GM21528 (cell line): ENCODE data around the gene PTPRU.

Experiments used
- ATAC-seq: cut with Tn5 transposase; IDR thresholded peaks from one replicate; pipeline ENCODE4 v1.9.1; 2021; ENCODE audit warnings: mild to moderate bottlenecking, moderate library complexity; ENCODE audit not compliant: unreplicated experiment, low FRiP score

Gene PTPRU

DNA sequence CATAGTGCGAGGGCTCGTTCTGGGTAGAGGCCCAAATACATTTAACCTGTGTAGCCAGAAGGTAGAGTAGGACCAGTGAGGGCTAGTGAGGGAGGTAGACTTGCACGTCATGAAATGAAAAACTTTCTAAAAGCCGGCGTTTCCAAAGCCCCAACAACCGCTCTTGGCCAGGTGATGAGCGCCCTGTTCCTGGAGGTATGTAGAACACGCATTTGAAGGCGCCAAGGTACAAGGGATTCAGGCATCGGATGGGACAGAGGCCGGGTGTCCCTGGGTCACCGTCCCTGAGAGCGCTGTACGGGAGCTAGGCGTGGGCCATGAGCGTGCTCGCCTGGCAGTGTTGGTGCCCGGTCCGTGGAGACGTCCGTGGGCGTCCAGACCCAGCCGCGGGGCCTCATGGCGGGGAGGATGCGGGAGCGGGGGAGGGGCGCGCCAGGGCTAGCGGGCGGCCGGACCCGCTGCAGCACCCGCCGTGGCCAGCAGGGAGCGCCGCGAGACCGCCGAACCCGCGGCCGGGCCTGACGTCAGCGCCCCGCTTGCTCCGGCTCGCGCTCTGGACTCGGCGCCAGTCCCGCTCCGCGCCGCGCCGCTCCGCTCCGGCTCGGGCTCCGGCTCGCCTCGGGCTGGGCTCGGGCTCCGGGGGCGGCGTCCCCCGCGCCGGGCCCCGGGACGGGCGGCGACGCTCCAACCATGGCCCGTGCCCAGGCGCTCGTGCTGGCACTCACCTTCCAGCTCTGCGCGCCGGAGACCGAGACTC, at the start of gene PTPRU:
TSS of gene PTPRU (plus strand) at position 568 of the 757 bp plus-strand sequence. CDS start at position 691, 123 bp downstream.
- no peak for ATAC-seq

DNA sequence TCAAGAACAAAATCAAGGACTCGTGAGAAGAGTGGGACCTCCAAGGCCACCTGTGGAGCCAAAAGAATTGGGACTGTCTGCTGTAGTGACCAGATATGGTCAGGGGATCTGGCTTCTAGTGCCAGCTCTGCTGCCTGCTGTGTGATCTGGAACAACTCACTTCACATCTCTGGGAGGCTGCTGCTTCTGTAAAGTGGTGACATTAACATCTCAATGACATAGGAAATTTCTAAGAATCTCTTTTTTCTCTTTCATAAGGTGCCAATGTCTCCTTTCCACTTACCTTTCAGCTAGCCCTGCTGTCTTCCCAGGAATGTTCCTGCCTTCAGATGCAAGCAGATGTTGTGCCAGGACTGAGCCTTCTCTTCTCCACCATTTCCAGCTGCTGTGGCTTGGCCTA, 49.6 kb upstream of the PTPRU start:
- ATAC-seq, result no peak

DNA sequence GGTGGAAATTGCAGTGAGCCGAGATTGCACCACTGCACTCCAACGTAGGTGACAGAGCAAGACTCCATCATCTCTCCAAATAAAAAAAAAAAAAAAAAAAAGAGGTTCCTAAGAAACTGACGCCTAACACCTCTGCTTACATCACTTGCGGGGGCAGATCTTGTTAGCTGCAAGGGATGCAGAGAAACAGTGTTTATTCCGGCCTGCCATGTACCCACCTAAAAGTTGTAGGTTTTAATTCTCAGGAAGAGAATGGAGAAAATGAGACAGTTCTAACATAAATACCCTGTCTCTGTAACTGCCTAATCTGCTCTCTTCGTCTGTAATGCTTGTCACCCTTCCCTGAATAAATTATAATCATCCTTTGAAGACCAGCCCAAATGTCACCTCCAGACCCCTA, 45.6 kb upstream of the PTPRU start:
- no peak for ATAC-seq

DNA sequence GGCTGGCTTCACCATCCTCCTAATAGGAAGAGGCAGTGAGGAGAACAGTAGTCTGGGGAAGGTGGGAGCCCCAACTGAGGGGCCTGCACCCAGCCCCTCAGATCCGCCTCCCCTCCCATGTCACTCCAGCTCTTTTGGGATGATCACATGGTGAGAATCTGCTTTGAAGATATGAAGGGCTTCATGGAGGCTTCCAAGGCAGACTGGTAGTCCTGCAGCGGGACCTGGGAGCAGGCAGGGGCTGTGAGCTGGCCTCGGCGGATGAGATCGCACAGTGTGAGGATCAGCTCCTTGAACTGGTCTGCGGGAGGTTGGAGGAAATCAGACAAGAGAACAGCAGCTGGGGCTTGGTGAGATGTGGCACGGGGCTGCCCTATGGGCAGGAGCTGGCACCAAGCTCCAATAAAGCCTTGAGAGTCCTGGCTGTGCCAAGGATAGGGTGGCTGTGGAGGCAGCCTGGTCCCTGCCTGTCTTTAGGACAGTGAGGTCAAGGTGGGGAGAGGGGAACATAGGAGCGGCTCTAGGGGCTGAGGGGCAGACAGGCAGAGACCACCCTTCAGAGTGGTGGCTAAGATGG, 42.4 kb upstream of the PTPRU start:
- ATAC-seq, result no peak

DNA sequence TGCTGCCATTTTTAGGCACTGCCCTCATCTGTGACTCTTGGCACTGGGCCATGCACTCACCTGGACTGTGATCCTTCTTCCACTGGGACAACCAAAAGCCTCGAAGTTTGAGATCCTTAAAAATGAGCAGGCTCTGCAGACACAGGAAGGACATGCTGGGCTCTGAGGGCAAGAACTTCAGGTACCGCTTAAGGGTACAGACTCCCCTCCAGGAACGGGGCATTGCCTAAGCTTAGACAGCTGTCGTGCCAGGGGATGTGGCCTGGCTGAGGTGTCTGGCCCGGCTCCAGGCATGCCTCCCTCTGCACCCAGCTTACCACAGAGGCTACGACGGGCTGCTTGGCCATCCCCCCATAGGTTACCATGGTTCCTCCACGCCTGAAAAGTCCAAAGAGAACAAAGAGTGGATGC, 40.4 kb upstream of the PTPRU start:
- no peak for ATAC-seq

DNA sequence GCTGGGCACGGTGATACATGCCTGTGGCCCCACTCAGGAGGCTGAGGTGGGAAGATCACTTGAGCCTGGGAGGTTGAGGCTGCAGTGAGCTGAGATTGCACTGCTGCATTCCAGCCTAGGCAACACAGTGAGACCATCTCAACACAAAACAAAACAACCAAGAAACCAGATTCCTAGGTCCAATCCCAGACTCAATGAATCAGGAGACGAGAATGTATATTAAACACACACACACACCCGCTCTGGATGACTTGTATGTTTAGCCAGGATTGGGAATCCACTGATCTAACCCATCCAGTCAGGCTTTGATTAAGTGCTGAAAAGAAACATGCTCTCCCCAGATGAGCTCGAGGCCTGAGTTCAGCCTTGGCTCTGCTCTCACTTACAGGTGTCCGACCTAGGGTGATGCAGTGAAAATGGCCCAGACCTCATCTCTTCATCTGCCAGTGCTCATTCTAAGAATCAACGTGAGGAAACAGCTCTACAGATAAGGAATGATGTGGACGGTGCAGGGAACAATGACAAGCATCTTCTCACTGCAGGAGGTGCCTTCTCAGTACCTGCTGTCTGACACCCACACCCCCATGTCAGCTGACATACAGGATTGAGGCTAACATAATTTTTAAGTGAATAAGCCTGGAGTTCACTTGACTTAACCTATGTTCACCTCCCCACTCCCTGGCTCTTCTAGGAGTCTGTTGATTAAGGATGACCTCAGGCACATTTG, 39.3 kb upstream of the PTPRU start:
- ATAC-seq, result no peak

DNA sequence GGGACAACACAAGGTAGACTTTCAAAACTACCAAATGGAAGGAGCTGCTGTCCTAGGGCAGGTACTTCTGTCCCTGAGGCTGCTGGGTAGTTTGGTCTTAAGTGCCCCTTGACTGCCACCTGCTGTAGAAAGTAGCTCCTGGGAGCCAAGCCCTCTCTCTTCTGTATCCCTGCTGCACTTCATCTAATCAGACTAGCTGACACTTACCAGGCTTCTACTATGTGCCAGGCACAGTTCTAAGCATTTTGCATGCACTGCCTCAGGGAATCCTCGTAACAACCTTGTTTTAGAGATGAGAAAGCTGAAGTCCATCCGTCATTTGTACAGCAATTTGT, 38.8 kb upstream of the PTPRU start:
- no peak for ATAC-seq

DNA sequence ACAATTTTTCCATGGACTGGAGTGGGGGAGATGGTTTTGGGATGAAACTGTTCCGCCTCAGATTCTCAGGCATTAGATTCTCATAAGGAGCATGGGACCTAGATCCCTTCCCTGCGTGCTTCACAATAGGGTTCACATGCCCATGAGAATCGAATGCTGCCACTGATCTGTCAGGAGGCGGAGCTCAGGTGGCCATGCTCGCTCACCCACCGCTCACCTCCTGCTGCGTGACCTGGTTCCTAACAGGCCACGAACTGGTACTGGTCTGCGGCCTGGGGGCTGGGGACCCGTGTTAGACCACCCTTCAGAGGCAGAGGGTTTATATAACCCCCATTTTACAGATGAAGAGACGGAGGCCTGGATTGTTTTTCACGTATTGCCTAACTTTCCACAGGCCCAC, 38.3 kb upstream of the PTPRU start:
- ATAC-seq, result no peak

DNA sequence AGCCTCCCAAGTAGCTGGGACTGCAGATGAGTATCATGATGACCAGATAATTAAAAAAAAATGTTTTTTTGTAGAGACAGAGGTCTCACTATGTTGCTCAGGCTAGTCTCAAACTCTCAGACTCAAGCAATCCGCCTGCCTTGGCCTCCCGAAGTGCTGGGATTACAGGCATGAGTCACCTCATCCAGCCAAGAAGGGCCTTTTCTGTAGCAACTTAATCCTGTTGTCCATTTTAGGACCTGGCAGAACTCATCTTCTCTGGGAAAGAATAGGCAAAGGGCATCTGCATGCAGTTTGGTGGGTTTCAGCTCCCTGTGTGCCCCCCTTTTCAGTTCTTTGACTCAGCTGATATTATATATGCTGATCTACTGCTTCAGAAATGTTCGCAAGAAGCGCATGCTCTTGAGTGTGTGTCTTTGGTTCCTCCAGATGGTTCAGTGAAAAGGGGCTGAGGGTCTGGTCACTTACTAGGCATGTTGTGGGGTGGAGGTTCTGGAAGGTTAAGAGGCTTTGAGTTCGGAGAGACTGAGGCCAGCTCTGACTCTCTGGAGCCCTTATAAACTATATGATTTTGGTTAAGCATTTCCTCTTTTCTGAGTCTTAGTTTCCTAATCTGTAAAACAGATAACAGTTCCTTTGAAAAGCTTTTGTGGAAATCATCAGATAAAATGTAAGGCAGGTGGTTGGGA, 35.3 kb upstream of the PTPRU start:
- ATAC-seq, result no peak

DNA sequence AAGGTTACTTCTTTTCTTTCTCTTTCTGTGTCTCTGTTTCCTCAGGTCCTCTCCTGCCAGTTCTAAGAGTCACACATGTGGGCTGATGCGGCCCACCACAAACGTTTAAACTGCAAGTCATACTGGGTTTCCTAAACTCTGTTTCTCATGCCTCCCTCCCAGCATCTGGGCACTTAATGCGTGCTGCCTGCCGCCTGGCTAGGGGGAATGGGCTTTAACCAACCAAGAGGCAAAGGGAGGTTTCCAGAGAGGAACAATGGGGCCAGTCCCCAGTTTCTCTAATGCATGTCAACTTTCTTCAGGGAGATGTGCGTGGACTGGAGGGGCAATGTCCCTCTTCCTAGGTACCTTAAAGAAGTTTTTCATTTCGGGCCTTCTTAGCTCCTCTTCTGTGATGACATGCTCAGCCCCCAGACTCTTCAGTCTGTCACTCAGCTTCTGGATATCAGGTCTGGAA, 34.7 kb upstream of the PTPRU start:
- ATAC-seq, result no peak

DNA sequence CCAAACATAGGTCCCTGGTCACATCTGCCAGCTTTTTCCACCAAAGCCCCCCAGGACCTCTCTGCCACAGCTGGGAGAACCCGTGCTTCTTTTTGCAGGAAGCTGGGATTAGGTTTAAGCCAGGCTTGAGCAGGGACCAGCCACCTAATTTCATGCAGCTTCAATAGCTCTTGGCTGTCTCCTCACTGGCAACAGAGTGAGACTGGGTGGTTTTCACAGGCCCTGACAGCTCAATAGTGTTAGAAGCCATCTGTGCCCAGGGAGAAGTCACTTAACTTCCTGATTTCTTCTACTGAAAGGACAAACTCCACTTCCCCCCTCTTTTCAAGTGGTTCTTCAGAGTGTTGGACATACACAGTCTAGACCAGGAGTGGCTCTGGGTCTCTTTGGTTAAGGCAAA, 34.3 kb upstream of the PTPRU start:
- ATAC-seq, result no peak

DNA sequence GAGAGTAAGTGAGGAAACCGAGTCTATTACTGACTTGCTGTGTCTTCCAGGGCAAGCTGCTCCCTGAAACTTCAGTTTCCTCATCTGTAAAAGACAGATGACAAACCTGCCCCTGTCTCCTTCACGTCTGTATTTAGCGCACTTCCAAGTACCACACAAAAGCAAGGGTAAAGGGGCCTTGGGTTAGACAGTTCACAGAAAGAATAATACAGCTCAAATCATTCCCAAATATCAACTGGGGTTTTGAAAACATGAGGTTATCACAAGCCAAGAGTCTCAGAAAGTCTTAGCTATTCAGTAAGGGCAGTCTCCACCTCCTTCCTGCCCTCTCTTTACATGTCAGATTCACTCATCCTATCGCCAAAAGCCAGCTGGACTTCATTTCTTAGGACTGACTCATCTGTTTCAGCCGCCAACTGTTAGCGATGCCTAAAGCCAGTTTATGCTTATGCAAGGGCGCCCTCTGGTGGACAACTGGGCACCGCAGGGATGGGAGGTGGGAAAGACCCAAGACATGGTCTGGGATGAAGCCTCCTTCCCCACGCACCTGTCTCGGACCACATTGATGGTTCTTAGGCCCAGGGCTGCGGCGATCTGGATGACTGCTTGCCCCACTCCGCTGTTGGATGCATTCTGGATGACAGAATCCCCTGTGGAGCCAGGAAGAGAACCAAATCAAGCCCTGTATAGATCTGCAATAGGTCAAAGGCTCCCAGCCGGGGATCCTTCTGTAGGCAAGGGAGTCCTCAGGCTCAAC, 33.6 kb upstream of the PTPRU start:
- ATAC-seq, result no peak

DNA sequence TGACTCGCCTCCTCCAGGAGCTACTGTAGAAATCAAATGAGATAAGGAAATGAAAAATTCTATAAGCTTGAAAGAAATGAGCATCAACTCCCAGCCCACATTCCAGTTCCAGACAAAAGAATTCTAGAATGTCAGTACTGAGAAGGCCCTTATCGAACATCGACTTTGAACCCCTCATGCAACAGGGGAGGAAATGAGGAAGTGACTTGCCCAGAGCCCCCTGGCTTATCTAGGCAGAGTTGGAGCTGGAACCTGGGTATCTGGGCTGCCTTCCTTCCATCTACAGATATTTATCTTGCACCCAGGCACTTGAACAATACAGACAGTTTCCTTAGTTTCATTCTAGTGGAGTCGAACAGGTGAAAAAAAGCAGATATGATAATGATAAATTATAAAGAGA, 27.9 kb upstream of the PTPRU start:
- no peak for ATAC-seq

DNA sequence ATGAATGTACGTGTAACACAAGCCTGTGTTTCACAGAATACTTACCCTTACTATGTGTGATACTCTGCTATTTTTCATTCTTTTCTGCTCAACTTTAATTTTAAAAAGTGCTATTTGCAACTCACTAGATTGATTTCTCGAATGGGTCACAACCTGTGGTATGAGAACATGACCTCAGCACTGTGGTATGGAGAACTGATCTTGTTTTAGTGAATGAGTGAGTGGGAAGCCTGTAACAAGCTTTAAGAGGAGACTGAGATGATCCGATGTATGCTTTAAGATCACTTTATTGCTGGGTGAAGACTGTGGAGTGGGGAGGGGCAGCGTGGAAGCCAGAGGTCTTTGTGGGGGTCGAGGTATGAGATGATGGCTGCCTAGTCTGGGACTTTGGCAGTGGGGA, 27.1 kb upstream of the PTPRU start:
- ATAC-seq, result no peak

DNA sequence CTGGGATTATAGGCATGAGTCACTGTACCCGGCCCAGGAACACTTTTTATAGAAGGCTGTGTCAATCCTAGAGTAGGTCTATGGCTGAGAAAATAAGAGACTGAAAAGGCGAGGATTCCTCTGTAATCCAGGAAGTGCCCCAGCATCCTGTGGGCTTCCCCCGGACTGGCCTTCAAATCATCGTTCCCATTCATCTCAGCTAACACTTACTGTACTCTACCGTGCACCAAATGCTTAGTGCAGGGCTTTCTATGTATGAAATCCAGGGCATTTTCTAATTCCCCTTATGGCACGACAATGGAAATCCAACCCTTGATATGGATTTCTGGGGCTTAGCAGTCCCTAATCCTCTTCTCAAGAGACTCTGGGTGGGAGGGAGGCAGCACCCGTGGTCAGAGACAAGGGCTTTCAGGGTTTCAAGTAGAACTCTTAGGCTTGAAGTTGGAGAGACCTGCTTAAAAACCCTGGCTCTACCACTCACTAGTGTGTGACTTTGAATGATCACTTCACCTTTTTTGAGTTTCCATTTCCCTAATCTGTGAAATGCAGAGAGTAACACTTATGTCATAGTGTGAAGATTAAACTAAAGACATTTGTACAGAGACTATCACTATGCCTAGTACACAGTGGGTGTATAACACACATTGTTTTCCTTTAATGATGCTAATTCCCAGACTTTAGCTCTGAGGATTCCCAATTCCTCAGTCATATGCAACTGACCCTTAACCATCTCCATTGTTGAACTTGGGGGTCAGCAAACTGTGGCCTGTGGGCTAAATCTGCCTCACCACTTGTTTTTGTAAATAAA, 25.8 kb upstream of the PTPRU start:
- no peak for ATAC-seq

DNA sequence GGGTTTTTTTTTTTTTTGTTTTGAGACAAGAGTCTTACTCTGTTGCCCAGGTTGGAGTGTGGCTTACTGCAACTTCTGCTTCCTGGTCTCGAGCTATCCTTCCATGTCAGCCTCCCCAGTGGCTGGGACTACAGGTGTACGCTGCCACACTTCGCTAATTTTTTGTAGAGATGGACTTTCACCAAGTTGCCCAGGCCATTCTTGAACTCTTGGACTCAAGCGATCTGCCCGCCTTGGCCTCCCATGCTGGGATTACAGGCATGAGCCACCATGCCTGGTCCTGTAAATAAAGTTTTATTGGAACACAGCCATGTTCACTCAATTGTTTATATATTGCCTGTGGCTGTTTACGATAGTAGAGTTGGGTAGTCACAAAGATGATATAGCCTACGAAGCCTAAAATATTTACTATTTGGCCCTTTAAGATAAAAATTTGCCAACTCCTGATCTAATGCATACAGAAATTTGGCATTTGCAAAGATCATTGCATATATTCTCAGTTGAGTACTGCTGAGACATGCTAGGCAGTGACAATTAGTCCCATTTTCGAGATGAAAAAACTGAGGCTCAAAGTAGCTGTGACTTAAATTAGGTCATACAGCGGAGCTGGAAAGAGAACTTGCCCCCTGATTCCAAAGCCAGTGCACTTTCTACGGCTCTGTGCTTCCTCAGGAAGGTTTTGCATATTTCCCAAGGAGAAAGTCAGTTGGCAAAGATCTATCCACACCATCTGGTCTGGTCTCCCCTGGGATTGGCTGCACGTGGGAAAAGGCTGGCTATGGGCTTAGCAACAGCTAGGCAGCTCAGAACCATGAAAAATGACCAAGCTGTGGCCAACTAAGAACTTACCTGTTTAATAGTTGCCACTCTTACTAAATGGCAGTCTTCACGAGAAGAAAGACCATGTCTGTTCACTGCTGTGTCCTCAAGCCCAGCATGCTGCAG, 25.0 kb upstream of the PTPRU start:
- no peak for ATAC-seq

DNA sequence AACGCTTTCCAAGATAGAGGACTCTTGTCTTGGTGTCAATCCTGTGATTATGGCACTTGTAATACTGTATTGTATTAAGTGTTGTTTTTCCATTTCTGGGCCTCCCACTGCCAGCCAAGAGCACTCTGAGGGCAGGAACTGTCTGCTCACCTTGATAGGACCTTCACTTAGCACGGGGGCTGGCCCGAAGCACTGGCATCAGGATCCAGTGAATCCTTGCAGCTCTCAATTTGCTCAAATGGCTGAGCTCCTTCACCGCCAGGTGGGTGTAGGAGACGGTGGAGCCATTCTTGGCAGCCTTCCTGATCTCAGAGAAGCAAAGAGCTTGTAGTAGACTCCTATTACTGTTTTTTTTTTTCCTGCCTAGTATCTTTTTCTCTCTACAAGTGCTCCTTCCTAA, 23.3 kb upstream of the PTPRU start:
- no peak for ATAC-seq

DNA sequence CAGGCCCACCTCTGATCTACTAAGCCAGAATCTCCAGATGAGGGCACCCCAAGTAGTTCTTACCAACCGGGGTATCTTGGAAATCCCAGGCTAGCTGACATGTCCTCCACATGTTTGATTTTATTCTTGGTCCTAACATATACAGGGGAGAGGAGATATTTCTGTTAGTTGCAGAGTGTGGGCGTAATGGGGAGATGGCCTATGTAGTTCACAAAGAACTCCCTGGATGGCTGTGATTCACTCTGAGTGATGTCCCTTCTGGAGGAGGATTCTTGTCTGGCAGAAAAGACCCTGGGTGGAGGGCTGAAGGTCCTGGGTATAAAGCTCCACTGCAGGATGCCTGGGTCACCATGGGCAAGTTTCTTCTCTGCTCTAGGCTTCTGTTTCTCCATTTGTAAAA, 18.7 kb upstream of the PTPRU start:
- no peak for ATAC-seq

DNA sequence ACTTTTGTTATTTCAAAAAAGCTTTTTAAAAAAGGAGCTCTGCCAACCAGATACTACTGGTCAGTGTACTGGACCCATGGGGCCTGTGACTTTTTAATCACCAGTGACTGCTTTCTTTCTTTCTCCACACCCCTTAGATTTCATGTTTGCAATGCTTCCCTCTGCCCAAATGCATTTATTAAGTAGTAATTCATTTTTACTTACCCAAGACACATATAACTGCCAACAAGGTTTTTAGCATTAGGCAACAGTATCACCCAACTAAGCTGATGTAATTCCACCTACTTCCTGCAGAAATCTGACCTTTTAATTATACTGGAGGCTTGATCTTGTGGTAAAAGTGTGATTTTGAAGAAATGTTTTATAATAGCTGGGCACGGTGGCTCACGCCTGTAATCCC, 18.1 kb upstream of the PTPRU start:
- ATAC-seq, result no peak
